ENCODE data around the gene GTPBP2. TPM values are rescaled to one million over a fixed set of nuclear protein-coding genes. Genes with fewer than 3 reads are reported as not detected.

Gene GTPBP2
- total and polyA plus RNA-seq, 2 experiments from 2014 or later: 17.5 to 55.9 TPM

DNA sequence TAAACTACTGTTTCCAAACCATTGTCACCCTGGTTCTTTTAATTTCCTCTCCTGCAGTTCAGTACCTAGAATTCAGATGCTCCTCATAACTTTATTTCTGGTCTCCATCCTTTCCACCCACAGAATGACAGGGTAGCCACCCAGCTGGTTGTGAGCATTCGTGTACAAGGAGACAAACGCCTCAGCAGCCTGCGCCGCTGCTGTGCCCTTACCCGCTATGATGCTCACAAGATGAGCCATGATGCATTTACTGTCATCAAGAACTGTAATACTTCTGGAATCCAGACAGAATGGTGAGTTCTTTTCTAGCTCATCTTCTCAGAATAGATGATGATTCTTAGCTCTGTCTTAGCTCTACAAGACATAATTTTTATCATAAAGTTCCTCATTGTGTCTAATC is 18.6 kb downstream of the GTPBP2 start:
- H4K20me1 ChIP-seq (replicated peaks; ENCODE audit: insufficient read depth): no peaks in the 10 kb centered on the region; the same call in 1 of the 2 replicates
- DNase-seq (ENCODE audit: low spot score): no peak
- H3F3A ChIP-seq (replicated peaks; ENCODE audit: low read depth): no peaks in the 10 kb centered on the region
- H2AFZ ChIP-seq: no peak overlapping the region
- Mint-ChIP-seq H3K9me3 (no peaks in the 10 kb centered on the region; the same call in 2 of the 3 replicates), H3K4me3 (no peak overlapping the region), H3K4me1 (no peaks in the 10 kb centered on the region), H3K36me3 (ENCODE audit: low read depth) (peaks cover 16% of the 10 kb centered on the region; the same call in 2 of the 3 replicates), H3K27me3 (ENCODE audit: insufficient read depth, low read depth, poor library complexity) (peaks cover 2% of the 10 kb centered on the region), H3K27ac (no peak overlapping the region)
- H3K4me2 ChIP-seq: no peak overlapping the region
- H3K27ac ChIP-seq (ENCODE audit: low read depth): no peak overlapping the region
- TF ChIP-seq, protein P1, sequence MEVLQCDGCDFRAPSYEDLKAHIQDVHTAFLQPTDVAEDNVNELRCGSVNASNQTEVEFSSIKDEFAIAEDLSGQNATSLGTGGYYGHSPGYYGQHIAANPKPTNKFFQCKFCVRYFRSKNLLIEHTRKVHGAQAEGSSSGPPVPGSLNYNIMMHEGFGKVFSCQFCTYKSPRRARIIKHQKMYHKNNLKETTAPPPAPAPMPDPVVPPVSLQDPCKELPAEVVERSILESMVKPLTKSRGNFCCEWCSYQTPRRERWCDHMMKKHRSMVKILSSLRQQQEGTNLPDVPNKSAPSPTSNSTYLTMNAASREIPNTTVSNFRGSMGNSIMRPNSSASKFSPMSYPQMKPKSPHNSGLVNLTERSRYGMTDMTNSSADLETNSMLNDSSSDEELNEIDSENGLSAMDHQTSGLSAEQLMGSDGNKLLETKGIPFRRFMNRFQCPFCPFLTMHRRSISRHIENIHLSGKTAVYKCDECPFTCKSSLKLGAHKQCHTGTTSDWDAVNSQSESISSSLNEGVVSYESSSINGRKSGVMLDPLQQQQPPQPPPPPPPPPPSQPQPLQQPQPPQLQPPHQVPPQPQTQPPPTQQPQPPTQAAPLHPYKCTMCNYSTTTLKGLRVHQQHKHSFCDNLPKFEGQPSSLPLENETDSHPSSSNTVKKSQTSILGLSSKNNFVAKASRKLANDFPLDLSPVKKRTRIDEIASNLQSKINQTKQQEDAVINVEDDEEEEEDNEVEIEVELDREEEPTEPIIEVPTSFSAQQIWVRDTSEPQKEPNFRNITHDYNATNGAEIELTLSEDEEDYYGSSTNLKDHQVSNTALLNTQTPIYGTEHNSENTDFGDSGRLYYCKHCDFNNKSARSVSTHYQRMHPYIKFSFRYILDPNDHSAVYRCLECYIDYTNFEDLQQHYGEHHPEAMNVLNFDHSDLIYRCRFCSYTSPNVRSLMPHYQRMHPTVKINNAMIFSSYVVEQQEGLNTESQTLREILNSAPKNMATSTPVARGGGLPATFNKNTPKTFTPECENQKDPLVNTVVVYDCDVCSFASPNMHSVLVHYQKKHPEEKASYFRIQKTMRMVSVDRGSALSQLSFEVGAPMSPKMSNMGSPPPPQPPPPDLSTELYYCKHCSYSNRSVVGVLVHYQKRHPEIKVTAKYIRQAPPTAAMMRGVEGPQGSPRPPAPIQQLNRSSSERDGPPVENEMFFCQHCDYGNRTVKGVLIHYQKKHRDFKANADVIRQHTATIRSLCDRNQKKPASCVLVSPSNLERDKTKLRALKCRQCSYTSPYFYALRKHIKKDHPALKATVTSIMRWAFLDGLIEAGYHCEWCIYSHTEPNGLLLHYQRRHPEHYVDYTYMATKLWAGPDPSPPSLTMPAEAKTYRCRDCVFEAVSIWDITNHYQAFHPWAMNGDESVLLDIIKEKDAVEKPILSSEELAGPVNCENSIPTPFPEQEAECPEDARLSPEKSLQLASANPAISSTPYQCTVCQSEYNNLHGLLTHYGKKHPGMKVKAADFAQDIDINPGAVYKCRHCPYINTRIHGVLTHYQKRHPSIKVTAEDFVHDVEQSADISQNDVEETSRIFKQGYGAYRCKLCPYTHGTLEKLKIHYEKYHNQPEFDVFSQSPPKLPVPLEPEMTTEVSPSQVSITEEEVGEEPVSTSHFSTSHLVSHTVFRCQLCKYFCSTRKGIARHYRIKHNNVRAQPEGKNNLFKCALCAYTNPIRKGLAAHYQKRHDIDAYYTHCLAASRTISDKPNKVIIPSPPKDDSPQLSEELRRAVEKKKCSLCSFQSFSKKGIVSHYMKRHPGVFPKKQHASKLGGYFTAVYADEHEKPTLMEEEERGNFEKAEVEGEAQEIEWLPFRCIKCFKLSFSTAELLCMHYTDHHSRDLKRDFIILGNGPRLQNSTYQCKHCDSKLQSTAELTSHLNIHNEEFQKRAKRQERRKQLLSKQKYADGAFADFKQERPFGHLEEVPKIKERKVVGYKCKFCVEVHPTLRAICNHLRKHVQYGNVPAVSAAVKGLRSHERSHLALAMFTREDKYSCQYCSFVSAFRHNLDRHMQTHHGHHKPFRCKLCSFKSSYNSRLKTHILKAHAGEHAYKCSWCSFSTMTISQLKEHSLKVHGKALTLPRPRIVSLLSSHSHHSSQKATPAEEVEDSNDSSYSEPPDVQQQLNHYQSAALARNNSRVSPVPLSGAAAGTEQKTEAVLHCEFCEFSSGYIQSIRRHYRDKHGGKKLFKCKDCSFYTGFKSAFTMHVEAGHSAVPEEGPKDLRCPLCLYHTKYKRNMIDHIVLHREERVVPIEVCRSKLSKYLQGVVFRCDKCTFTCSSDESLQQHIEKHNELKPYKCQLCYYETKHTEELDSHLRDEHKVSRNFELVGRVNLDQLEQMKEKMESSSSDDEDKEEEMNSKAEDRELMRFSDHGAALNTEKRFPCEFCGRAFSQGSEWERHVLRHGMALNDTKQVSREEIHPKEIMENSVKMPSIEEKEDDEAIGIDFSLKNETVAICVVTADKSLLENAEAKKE (CRISPR knock-in tag; IDR thresholded peaks at IDR 0.05): no peak
- TF ChIP-seq ZNF114 (CRISPR knock-in tag; IDR thresholded peaks at IDR 0.05): no peak
- no peak for TF ChIP-seq EZH2phosphoT487 (IDR thresholded peaks at IDR 0.05; ENCODE audit: unreplicated experiment)
- no peak for TF ChIP-seq JUNB (IDR thresholded peaks at IDR 0.05; ENCODE audit: unreplicated experiment)
- TF ChIP-seq, protein P2, sequence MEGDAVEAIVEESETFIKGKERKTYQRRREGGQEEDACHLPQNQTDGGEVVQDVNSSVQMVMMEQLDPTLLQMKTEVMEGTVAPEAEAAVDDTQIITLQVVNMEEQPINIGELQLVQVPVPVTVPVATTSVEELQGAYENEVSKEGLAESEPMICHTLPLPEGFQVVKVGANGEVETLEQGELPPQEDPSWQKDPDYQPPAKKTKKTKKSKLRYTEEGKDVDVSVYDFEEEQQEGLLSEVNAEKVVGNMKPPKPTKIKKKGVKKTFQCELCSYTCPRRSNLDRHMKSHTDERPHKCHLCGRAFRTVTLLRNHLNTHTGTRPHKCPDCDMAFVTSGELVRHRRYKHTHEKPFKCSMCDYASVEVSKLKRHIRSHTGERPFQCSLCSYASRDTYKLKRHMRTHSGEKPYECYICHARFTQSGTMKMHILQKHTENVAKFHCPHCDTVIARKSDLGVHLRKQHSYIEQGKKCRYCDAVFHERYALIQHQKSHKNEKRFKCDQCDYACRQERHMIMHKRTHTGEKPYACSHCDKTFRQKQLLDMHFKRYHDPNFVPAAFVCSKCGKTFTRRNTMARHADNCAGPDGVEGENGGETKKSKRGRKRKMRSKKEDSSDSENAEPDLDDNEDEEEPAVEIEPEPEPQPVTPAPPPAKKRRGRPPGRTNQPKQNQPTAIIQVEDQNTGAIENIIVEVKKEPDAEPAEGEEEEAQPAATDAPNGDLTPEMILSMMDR (conservative IDR thresholded peaks at IDR 0.05; ENCODE audit: low read depth in 2 of 2): no peak
- TF ChIP-seq, protein P3, sequence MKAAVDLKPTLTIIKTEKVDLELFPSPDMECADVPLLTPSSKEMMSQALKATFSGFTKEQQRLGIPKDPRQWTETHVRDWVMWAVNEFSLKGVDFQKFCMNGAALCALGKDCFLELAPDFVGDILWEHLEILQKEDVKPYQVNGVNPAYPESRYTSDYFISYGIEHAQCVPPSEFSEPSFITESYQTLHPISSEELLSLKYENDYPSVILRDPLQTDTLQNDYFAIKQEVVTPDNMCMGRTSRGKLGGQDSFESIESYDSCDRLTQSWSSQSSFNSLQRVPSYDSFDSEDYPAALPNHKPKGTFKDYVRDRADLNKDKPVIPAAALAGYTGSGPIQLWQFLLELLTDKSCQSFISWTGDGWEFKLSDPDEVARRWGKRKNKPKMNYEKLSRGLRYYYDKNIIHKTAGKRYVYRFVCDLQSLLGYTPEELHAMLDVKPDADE (IDR thresholded peaks at IDR 0.05): no peak
- TF ChIP-seq NANOG (IDR thresholded peaks at IDR 0.05; ENCODE audit: borderline replicate concordance): no peak
- TF ChIP-seq STAT1 (IDR thresholded peaks at IDR 0.05; ENCODE audit: unreplicated experiment): no peak
- TF ChIP-seq, protein P4, sequence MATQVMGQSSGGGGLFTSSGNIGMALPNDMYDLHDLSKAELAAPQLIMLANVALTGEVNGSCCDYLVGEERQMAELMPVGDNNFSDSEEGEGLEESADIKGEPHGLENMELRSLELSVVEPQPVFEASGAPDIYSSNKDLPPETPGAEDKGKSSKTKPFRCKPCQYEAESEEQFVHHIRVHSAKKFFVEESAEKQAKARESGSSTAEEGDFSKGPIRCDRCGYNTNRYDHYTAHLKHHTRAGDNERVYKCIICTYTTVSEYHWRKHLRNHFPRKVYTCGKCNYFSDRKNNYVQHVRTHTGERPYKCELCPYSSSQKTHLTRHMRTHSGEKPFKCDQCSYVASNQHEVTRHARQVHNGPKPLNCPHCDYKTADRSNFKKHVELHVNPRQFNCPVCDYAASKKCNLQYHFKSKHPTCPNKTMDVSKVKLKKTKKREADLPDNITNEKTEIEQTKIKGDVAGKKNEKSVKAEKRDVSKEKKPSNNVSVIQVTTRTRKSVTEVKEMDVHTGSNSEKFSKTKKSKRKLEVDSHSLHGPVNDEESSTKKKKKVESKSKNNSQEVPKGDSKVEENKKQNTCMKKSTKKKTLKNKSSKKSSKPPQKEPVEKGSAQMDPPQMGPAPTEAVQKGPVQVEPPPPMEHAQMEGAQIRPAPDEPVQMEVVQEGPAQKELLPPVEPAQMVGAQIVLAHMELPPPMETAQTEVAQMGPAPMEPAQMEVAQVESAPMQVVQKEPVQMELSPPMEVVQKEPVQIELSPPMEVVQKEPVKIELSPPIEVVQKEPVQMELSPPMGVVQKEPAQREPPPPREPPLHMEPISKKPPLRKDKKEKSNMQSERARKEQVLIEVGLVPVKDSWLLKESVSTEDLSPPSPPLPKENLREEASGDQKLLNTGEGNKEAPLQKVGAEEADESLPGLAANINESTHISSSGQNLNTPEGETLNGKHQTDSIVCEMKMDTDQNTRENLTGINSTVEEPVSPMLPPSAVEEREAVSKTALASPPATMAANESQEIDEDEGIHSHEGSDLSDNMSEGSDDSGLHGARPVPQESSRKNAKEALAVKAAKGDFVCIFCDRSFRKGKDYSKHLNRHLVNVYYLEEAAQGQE (IDR thresholded peaks at IDR 0.05; ENCODE audit: unreplicated experiment): no peak
- TF ChIP-seq EZH2 (IDR thresholded peaks at IDR 0.05; ENCODE audit: low read depth, unreplicated experiment): no peak
- no peak for TF ChIP-seq CREB1 (CRISPR knock-in tag; IDR thresholded peaks at IDR 0.05; ENCODE audit: low read depth)
- no peak for TF ChIP-seq POLR2AphosphoS5 (IDR thresholded peaks at IDR 0.05; ENCODE audit: low read depth)
- no peak for TF ChIP-seq ZNF331 (CRISPR knock-in tag; IDR thresholded peaks at IDR 0.05; ENCODE audit: low read depth)
- H3K4me1 ChIP-seq (ENCODE audit: insufficient read depth): no peaks in the 10 kb centered on the region
- H3K79me2 ChIP-seq (replicated peaks; ENCODE audit: insufficient read depth): no peaks in the 10 kb centered on the region
- H3K4me3 ChIP-seq: no peak overlapping the region
- H3K36me3 ChIP-seq (ENCODE audit: insufficient read depth): peaks cover 8% of the 10 kb centered on the region; the same call in 1 of the 2 replicates
- no peaks in the 10 kb centered on the region for H3K27me3 ChIP-seq (ENCODE audit: insufficient read depth)
- ATAC-seq: no peak
- no peaks in the 10 kb centered on the region for H3K9me2 ChIP-seq (ENCODE audit: insufficient read depth)
